DMS79 treated with DMSO at 0.1 percent for 48 hours (cell line): ENCODE measurements around the gene LRGUK.
A peak's percentile ranks its signal among the peaks of the same experiment; 100 is the strongest.
"Not testable (repeated sequence)": the region's sequence is repeated elsewhere in the genome, so short reads cannot be mapped to it uniquely, and the experiment has no call there.

Experiments used
- DNase-seq: peaks from one replicate; lab custom pipeline; 2025; lab: John Stamatoyannopoulos, UW

Gene LRGUK, protein sequence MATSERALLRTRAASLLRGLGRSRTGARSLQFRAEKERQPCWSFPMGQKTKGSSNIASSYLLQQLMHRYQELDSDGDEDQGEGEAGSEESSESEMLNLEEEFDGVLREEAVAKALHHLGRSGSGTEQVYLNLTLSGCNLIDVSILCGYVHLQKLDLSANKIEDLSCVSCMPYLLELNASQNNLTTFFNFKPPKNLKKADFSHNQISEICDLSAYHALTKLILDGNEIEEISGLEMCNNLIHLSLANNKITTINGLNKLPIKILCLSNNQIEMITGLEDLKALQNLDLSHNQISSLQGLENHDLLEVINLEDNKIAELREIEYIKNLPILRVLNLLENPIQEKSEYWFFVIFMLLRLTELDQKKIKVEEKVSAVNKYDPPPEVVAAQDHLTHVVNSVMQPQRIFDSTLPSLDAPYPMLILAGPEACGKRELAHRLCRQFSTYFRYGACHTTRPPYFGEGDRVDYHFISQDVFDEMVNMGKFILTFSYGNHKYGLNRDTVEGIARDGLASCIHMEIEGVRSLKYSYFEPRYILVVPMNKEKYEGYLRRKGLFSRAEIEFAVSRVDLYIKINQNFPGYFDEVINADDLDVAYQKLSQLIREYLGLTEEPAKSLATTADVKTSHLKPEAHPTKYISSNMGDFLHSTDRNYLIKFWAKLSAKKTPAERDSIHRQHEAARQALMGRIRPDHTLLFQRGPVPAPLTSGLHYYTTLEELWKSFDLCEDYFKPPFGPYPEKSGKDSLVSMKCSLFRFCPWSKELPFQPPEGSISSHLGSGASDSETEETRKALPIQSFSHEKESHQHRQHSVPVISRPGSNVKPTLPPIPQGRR

DNA sequence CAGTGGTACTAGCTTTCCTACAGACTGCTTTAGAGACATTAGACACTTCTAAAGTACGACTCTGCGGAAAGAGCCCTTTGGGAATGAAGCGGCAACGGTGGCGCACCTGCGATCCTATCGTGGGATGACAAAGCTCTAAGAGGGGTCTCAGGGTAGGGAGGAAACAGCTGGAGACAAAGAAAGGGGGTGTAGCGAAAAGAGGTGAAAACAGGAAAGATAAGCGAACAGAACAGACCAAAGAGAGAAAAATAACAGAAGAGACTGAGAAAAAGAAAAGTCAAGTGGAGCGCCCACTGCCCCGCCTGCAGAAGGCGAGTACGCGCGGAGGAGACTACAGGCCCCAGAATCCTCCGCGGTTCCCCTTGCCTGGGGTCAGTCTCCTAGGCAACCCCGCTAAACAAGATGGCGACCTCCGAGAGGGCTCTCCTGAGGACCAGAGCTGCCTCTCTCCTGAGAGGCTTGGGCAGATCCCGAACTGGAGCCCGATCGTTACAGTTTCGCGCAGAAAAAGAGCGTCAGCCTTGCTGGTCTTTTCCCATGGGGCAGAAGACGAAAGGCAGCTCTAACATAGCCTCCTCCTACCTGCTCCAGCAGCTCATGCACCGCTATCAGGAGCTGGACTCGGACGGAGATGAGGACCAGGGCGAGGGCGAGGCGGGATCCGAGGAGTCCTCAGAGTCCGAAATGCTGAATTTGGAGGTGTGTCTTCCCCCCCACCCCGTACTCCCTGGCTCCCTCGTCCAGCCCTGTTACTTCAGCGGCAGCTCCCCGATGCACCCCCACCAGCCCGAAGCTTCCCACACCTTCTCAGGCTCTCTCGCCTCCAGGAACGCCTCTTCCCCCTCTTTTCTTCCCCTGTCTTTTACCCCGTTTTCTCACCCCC is at the start of gene LRGUK:
Gene LRGUK, plus strand, starts transcription at position 375 of the 883 bp plus-strand sequence. Its CDS starts 28 bp downstream, at position 403.
- peak; percentile 89 for DNase-seq

GRCh38 chr7:134077560-134077959 is 49.6 kb upstream of the LRGUK start:
- not testable (repeated sequence) for DNase-seq

DNA sequence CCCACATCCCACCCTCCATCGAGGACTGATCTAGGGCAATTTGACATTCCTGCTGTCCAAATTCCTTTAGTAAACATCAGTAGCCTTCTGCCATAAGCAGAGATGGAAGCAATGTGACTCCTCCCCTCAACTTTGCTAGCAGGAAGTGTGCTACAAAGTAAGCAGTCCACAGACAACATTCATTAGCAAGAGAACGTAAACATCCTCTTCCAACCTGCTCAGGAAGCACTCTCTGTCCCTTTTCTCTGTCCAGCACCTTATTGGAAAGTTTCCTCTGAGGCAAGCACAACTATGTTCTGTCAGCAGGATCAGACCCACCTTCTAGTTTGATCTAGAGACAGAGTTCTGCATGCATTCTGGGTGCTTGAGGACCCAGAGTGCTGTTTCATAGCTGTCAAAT is 48.1 kb upstream of the LRGUK start:
- DNase-seq, result no peak

DNA sequence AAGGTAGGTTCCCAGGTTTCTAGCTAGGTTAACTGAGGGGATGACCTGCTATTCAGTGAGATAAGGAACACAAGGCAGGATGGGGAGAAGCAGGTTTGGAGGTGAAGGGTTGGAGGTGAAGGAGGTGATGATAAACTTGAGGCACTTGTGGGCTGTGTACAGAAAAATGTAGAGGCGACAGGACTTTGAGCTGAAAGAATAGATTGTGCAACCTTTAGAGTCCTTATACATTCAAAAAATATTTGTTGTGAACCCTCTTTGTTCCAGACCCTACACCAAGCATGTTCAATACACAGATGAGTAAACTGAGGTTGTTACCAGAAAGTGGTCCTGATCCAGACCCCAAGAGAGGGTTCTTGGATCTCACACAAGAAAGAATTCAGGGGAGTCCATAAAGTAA is 45.4 kb upstream of the LRGUK start:
- DNase-seq, result no peak

DNA sequence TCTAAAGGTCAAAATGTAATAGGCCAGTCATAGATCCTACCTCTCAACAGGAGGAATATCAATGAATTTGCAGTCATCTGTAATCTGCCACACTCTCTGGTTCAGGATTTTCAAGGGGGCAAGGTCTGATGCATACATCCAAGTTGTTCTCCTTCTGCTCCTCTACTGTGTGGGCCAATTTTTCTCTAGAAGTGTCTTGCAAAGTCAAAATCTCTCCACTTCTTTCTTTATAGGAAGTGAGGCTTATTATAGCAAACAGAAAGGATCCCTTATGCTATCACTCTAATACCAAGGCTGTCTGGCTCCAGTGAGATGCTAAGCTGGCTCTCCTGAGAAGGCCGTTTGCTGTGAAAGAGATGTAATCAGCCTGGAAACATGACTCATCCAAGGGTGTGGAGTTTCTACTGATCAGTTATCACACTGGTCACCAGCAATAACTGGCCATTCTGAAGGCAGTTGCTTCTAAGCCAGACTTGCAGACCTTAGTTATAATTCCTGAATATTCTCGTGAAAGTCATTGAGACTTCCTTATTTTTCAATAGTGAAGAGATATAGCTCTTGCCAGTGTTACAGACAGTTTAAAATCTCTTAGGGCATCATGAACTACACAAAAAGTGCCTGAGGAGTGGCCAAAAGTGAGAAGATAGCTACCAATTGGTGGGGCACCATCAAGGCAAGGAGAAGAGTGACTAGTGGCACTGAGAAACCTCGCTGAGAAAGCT is 43.2 kb upstream of the LRGUK start:
- DNase-seq, result no peak

DNA sequence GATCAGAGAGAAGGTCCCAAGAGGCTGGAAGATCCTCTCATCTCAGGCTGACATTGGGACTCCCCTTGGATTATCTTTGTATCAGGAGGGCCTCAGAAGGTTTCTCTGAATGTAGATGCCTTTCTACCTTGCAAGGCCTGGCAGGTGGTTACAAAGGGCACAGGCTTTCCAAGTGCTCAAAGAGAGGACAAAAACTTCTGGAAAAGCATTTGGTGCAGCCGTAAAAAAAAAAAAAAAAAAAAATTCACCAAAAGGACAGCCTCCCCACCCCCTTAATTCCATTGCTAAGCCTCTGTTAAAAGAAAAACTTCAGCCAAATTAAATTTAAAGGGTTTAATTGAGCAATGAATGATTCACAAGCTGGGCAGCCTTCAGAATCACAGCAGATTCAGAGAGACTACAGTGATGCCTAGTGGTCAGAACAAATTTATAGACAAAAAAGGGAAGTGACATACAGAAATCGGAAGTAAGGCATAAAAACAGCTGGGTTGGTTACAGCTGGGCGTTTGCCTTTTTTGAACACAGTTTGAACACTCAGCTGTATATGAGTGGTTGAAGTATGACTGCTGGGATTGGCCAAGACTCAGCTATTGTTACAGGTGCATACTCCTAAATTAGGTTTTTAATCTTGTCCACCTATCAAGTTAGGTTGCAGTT is 42.5 kb upstream of the LRGUK start:
- DNase-seq, result no peak

- no peak for DNase-seq
Measured at GRCh38 chr7:134085311-134085710, 41.8 kb upstream of the LRGUK start.

- DNase-seq, result no peak
Measured at GRCh38 chr7:134086998-134087735, 40.0 kb upstream of the LRGUK start.

GRCh38 chr7:134088199-134088598 is 38.9 kb upstream of the LRGUK start:
- no peak for DNase-seq

GRCh38 chr7:134089446-134089845 is 37.7 kb upstream of the LRGUK start:
- no peak for DNase-seq

DNA sequence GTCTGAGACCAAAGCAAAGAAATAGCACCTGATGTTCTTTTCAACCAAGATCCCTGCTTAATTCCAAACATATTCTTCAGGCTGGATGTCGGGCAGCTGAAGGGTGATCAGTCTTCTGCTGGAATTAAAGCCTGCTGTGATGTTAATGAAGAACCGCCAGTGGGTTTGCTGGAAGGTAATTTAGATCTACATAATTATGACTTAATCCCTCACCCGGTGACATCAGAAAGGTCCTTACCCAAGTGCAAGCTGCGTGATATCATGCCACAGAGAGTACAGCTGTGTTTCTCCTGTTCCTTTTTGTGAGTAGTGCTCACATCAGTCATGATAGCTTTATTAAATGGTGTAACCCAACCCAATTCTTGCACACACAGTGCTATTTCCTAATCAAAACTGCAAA is 29.1 kb upstream of the LRGUK start:
- DNase-seq, result no peak

DNA sequence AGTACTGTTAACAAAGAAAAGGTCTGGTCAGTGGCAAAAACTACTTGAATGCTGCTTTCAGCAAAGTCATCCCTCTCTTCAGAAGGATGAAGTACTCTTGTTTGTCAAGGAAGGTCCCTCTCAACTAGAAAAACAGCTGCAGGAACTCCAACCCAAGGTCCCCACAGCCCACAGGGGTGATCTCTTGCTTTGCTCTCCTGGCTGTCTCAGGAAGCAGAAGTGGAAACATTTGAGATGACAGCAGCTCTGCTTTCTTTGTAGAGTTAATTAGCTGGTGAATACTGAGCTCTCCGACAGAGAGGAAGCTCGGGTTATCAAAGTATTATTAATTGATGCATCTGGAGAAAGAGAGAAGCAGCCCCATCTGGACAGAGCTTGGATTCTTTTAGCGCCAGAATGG is 25.4 kb upstream of the LRGUK start:
- peak; percentile 42 for DNase-seq

- no peak for DNase-seq
Measured at GRCh38 chr7:134104166-134104565, 23.0 kb upstream of the LRGUK start.

GRCh38 chr7:134105841-134106240 is 21.3 kb upstream of the LRGUK start:
- no peak for DNase-seq

- DNase-seq, result no peak
Measured at GRCh38 chr7:134108802-134109201, 18.3 kb upstream of the LRGUK start.

DNA sequence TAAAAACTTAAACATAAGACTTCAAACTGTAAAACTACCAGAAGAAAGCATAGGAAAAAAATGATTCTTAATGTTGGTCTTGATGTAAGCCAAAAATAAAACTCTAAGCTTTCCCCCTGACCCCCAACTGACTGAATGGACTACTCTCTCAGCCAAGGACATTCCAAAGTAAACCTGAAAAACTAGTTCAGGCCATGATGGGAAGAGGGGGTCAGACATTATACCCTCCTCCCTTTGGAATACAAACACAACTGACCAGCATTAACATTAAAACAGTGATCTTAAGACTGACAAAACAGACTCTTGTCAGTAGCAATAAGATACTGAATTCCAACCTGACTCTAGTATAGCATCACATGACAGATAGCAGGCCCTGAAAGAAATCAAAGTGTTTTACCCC is 13.5 kb upstream of the LRGUK start:
- DNase-seq, result no peak

- DNase-seq, result no peak
Measured at GRCh38 chr7:134114992-134115391, 12.1 kb upstream of the LRGUK start.

- no peak for DNase-seq
Measured at GRCh38 chr7:134120405-134120804, 6.7 kb upstream of the LRGUK start.

- DNase-seq, result no peak
Measured at GRCh38 chr7:134121632-134122139, 5.5 kb upstream of the LRGUK start.

DNA sequence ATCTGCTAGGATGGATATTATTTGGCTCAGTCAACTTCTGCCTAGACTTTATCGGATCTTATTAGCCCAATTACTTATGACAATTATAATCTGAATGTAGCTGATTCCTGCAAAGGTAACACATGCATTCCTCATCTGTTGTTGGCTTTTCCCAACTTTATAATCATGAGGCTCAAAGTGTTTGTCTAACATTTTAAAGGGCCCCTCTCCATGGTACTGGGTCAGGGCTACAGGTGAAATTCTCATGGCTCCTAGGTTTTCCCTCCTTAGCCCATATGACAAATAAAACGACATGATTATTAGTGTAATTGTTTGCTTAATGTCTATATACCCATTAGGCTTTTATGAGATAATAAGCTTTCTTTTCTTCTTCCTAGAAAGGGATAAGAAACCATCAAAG is 4.2 kb upstream of the LRGUK start:
- DNase-seq, result no peak
